ENCODE results near the gene BAHCC1.

Gene BAHCC1

DNA sequence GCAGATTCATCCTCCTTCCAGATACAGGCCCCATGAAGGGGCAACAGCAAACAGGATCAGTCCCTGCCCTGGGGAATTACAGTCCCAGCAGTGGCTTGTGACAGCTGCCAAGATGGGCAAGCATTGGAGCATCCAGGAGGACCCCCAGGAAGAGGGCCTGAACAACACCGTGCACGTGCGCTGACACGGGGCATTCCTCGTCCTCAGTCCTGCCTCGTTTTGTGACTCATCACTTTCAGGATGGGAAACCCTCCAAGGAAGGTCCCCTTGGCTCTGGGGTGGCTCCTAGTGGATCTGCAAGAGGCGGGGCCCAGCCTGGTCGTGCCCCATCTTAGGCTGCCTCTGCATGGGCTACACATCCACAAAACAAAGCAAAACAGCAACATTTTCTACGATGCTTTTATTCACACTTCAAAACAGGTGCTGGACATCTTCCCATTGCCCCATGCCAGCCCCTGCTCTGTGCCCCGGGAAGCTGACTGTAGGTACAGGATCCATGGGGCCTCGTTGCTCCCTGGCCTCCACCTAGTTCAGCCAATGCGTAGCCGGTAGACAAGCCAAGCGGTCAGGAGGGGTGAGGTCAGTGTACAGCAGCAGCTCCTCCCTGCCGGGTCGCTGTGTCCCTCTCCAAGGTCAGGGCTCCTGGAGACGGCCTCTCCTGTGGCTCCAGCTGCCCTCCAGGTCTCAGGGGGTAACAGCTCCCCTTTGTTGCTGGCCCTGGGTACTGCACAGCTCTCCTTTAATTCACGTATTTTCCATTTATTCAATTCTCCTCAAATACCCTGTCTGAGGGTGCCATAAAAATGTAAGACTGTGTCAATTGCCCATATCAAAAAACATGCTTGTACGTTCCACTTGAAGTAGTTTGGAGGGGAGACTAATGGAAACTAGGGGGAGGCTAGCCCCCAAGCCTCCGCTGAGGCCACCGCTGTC is 85.1 kb downstream of the BAHCC1 start:
- peak; percentile 78 for DNase-seq (ENCODE audit: low spot score)

GRCh38 chr17:81481073-81481799 is 86.0 kb downstream of the BAHCC1 start:
- peak; percentile 92 for DNase-seq (ENCODE audit: low spot score)

GRCh38 chr17:81481815-81482505 is 86.7 kb downstream of the BAHCC1 start:
- no peak for DNase-seq (ENCODE audit: low spot score)

- DNase-seq (ENCODE audit: low spot score) = no peak
These were observed 87.4 kb downstream of the BAHCC1 start for GRCh38 chr17:81482673-81483072.

DNA sequence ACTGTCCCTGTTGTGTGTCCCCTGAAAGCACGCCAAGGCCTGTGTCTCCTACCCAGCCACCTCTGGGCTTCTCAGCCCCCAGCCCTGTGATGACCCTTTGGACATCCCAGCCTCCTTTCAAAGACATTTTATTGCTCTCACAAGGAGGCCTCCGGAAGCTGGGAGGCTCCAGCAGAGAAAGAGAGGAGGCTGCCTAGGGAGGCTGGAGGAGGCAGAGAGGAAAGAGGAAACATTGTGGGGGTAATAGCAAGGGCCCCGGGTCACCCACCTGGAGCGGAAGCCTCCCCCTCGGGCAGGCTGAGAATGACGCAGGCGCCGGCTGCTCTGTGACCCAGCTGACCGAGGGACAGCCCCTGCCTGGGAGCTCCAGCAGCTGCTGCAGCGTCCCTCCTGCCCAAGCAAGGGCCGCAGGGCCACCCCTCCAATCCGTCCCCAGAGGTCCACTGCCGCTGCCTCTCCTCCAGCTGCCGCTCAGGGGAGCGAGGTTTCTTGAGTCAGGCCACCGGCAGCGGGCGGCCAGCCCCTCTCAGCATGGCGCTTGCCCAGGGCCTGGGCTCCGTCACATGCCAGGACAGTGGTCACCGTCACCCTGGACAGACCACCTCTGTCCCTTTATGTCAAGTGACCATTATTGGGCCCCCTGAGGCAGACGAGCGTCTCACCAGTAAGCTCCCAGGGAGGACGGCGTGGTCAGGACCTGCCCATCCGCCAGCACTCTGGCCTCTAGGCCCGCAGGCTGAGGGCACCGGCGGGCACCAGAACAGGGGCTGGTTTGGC is 88.0 kb downstream of the BAHCC1 start:
- DNase-seq (ENCODE audit: low spot score) = no peak

- DNase-seq (ENCODE audit: low spot score) = no peak
These were observed 88.6 kb downstream of the BAHCC1 start for GRCh38 chr17:81483862-81484194.

GRCh38 chr17:81484195-81484979 is 89.1 kb downstream of the BAHCC1 start:
- DNase-seq (ENCODE audit: low spot score) = peak; percentile 82

- no peak for DNase-seq (ENCODE audit: low spot score)
These were observed 91.0 kb downstream of the BAHCC1 start for GRCh38 chr17:81486199-81486810.

DNA sequence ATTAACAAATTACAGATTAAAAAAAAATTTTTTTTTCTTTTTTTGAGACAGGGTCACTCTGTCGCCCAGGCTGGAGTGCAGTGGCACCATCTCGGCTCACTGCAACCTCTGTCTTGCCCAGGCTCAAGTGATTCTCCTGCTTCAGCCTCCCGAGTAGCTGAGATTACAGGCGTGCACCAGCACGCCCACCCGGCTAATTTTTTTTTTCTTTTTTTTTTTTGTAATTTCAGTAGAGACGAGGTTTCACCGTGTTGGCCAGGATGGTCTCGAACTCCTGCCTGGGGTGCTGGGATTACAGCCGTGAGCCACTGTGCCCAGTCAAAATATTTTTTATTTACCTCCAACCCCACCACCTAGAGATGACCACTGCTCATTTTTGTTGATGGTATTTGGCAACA is 91.8 kb downstream of the BAHCC1 start:
- no peak for DNase-seq (ENCODE audit: low spot score)

DNA sequence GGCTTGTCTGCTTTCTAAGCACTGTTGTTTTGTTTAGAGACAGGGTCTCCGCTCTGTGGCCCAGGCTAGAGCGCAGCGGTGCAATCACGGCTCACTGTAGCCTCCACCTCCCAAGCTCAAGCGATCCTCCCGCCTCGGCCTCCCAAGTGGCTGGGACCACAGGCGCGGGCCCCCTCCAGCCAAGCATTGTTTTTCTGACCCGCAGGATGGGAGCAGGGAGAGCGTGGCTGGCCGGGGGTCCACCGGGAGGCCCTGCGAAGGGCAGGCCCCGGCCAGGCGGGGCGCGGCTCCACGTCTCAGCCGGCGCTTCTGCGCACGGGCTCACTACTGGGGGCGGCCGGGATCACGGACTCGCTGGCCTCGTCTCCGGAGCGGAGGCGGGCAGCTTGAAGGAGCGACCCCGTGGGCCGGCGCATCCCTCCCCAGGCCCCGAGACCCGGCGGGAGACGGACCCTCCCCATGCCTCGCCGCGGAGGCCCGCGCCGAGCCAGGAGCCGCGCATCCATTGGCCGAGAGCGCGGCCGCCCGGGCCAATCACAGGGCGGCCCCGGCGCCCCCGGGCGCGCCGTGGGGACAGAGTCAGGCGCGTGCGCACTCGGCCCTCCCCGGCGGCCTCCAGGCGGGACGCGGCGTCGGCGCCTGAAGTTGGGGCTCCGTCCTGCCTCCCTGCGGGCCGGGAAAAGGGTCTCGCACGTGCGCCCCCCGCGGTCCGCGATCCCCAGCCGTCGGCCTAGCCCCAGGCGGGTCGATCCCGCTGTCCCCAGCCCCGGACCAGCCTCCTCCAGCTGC is 92.4 kb downstream of the BAHCC1 start:
- peak; percentile 98 for DNase-seq (ENCODE audit: low spot score)

- no peak for DNase-seq (ENCODE audit: low spot score)
These were observed 93.1 kb downstream of the BAHCC1 start for GRCh38 chr17:81488276-81488860.

DNA sequence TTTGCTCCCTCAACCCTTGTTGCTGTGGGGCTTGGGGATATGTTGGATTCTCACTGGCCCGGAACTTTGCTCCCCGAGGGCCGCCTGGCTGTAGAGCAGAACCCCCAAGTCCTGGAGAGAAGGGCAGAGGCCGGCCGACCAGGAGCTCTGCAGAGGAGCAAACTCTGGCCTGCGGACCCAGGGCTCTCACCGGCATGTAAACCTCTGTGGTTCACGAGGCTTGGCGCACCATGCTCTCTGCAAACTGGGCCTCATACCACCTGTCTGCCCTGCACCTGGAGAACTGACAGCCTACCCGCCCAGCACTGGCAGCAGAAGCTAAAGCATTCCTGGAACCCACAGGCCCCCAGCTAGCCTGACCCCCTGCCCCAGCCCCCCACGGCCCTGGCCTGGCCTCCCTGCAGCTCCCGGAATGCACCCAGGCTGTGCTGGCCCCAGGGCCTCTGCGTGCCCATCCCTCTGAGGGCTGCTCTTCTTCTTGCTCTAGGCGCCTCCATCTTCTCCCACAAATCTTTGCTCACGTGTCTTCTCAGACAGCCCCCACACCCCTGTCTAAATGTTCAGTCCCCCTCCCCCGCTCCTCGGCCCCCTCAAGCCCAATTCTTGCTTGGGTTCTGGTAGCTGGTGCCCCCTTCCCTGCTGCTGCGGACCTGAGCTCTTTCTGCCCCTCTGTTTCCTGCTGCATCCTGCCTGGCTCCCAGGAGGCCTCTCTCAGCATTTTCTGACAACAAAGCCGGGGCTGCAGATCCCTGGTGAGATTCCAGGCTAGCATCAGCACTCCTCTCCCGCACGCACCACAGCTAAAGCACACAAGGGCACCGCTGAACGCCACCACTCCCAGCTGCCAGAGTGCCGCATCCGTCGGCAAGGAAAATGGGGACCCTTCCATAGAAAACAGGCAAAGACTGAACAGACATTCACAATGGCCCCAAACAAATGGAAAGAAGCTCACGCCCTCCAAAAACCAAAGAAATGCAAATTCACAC is 94.0 kb downstream of the BAHCC1 start:
- DNase-seq (ENCODE audit: low spot score) = no peak

- DNase-seq (ENCODE audit: low spot score) = no peak
These were observed 95.0 kb downstream of the BAHCC1 start for GRCh38 chr17:81489998-81490992.

DNA sequence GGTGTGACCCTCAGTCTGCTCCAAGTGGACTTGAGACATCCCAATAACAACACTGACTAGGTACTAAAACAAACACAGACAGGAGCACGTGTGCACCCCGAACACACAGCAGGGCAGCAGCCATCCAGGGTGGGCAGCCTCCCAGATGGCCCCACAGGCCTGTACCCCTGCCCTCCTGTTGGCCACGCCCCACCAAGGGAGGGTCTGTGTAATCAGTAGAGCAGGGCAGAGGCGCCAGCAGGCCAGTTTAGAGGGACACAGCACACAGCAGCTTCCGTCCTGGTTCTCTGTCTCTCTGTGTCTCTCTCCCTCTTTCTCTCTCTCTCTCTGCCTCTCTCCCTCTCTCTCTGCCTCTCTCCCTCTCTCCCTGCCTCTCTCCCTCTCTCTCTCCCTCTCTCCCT is 95.9 kb downstream of the BAHCC1 start:
- no peak for DNase-seq (ENCODE audit: low spot score)

GRCh38 chr17:81491761-81492160 is 96.5 kb downstream of the BAHCC1 start:
- DNase-seq (ENCODE audit: low spot score) = no peak

DNA sequence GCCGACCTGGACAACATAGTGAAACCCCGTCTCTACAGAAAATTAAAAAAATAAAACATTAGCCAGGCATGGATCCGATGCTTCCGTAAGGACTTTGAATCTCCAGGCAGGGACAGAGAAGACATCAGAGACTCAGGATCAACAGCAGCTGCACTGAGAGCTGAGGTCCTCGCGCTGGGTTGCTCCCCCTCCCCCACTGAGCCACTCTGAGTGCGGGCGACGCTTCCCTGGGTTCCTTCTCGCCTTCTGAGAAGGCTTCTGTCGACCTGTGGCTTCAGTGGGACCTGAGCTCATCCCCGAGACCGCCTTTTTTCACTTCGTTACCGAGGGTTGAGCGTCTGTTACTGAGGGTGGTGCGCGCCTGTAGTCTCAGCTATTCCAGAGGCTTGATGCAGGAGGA is 96.9 kb downstream of the BAHCC1 start:
- no peak for DNase-seq (ENCODE audit: low spot score)

DNA sequence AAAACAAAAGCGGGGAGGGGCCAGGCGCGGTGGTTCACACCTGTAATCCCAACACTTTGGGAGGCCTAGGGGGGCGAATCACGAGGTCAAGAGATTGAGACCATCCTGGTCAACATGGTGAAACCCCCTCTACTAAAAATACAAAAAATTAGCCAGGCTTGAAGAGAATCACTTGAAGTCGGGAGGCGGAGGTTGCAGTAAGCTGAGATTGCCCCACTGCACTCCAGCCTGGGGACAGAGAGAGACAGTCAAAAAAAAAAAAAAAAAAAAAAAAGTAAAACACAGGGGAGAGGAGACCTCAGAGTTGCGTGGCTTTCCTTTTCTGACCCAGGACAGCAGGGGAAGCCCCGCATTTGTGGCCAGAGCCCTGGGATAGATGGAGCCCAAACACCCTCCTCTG is 97.4 kb downstream of the BAHCC1 start:
- no peak for DNase-seq (ENCODE audit: low spot score)
